Measurements from ENCODE around the gene MEMO1. TPM values are rescaled to one million over a fixed set of nuclear protein-coding genes. Genes with fewer than 3 reads are reported as not detected.

MEMO1 gene
- total RNA-seq, 1 experiment from 2014 or later = 44.4 TPM

DNA sequence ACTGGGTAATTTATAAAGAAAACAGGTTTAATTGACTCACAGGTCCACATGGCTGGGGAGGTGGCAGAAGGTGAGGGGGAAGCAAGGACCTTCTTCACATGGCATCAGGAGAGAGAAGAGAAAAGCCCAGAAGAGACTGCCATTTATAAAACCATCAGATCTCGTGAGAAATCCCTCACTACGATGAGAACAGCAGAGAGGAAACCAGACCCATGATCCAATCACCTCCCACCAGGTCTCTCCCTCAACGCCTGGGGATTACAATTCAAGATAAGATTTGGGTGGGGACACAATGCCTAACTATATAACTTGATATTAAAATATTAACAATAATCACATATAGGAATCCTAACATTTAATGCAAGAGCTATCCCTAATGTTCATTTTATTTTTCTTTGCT, 31.8 kb downstream of the MEMO1 start (continued):
- TF ChIP-seq, protein P1, sequence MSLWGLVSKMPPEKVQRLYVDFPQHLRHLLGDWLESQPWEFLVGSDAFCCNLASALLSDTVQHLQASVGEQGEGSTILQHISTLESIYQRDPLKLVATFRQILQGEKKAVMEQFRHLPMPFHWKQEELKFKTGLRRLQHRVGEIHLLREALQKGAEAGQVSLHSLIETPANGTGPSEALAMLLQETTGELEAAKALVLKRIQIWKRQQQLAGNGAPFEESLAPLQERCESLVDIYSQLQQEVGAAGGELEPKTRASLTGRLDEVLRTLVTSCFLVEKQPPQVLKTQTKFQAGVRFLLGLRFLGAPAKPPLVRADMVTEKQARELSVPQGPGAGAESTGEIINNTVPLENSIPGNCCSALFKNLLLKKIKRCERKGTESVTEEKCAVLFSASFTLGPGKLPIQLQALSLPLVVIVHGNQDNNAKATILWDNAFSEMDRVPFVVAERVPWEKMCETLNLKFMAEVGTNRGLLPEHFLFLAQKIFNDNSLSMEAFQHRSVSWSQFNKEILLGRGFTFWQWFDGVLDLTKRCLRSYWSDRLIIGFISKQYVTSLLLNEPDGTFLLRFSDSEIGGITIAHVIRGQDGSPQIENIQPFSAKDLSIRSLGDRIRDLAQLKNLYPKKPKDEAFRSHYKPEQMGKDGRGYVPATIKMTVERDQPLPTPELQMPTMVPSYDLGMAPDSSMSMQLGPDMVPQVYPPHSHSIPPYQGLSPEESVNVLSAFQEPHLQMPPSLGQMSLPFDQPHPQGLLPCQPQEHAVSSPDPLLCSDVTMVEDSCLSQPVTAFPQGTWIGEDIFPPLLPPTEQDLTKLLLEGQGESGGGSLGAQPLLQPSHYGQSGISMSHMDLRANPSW (CRISPR knock-in tag; conservative IDR thresholded peaks at IDR 0.05; ENCODE audit: low read depth) = no peak
- no peak for TF ChIP-seq TEAD4 (CRISPR knock-in tag; IDR thresholded peaks at IDR 0.05)

DNA sequence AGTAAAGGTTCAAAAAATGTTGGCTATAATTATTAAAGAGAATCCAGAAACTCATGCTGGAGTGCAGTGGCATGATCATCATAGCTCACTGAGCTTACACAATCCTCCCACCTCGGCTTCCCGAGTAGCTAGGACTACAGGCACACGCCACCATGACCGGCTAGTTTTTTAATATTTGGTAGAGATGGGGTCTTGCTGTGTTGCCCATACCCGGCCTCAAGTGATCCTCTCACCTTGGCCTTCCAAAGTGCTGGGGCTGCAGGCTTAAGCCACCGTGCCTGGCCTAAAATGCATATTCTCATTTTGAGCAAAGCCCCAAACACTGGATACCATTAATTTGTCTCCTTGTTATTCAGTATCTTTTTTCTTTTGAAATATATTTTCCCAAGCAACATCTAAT, 32.4 kb downstream of the MEMO1 start:
- Mint-ChIP-seq H3K4me3 (no peak overlapping the region), H3K36me3 (no peaks in the 10 kb centered on the region), H3K27ac (no peak overlapping the region), H3K4me1 (peaks cover 16% of the 10 kb centered on the region), H3K27me3 (ENCODE audit: low read depth) (no peaks in the 10 kb centered on the region), H3K9me3 (no peaks in the 10 kb centered on the region)
- no peak for ATAC-seq
- TF ChIP-seq ZNF121 (CRISPR knock-in tag; IDR thresholded peaks at IDR 0.05) (peak; percentile 51; the same call in 1 of the 2 replicates), PRRX2 (CRISPR knock-in tag; IDR thresholded peaks at IDR 0.05) (no peak)
- TF ChIP-seq, protein P2, sequence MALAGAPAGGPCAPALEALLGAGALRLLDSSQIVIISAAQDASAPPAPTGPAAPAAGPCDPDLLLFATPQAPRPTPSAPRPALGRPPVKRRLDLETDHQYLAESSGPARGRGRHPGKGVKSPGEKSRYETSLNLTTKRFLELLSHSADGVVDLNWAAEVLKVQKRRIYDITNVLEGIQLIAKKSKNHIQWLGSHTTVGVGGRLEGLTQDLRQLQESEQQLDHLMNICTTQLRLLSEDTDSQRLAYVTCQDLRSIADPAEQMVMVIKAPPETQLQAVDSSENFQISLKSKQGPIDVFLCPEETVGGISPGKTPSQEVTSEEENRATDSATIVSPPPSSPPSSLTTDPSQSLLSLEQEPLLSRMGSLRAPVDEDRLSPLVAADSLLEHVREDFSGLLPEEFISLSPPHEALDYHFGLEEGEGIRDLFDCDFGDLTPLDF (CRISPR knock-in tag; IDR thresholded peaks at IDR 0.05) = no peak
- TF ChIP-seq, protein P3, sequence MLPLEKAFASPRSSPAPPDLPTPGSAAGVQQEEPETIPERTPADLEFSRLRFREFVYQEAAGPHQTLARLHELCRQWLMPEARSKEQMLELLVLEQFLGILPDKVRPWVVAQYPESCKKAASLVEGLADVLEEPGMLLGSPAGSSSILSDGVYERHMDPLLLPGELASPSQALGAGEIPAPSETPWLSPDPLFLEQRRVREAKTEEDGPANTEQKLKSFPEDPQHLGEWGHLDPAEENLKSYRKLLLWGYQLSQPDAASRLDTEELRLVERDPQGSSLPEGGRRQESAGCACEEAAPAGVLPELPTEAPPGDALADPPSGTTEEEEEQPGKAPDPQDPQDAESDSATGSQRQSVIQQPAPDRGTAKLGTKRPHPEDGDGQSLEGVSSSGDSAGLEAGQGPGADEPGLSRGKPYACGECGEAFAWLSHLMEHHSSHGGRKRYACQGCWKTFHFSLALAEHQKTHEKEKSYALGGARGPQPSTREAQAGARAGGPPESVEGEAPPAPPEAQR (CRISPR knock-in tag; IDR thresholded peaks at IDR 0.05) = no peak
- no peak for DNase-seq (ENCODE audit: low spot score)
- ChIA-PET CTCF (no interaction called here), POLR2A (no interaction called here)

DNA sequence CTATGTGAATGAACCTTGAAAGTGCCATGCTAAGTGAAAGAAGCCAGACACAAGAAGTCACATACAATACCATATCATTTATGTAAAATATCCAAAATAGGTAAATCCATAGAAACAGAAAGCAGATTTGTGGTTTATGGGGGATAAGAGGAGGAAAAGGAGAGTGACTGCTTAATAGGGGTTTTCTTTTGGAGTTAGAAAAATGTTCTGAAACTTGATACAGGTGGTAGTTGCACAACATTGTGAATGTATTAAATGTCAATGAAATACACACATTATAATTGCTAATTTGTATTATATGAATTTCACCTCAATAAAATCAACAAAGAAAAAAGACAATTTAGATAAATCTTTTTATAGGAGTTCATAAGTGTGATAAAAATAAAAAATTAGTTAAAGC, 37.1 kb downstream of the MEMO1 start:
- Mint-ChIP-seq H3K4me1 (no peaks in the 10 kb centered on the region), H3K27me3 (ENCODE audit: low read depth) (no peaks in the 10 kb centered on the region), H3K27ac (no peak overlapping the region), H3K4me3 (no peak overlapping the region), H3K9me3 (no peaks in the 10 kb centered on the region), H3K36me3 (no peaks in the 10 kb centered on the region)
- no peak for ATAC-seq
- POLR2A ChIA-PET = no interaction called here
- CTCF ChIA-PET = no interaction called here
- no peak for TF ChIP-seq CBFB (CRISPR knock-in tag; IDR thresholded peaks at IDR 0.05; ENCODE audit: low read depth)
- no peak for TF ChIP-seq HMGA2 (CRISPR knock-in tag; IDR thresholded peaks at IDR 0.05)
- TF ChIP-seq ZNF423 (CRISPR knock-in tag; IDR thresholded peaks at IDR 0.05) = no peak
- no peak for DNase-seq (ENCODE audit: low spot score)

DNA sequence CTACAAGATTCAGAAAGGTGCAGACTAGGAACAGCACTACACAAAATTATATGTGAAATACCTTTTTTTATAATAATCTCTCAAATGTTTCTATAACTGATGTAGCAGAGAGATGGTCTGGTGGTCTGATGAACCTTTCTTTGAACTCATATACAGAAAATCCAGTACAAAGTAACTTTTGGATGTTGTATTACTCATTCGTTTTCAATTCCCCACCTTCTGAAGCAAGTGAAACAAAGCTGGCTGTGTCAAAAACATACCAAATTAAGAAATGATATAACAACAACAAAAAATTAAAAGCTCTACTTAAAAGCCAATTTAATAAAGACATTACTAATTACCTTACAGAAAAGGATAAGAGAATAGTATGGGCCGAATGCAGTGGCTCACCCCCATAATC, 38.7 kb downstream of the MEMO1 start:
- ChIA-PET POLR2A (no interaction called here), CTCF (no interaction called here)
- TF ChIP-seq, protein P4, sequence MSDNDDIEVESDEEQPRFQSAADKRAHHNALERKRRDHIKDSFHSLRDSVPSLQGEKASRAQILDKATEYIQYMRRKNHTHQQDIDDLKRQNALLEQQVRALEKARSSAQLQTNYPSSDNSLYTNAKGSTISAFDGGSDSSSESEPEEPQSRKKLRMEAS (CRISPR knock-in tag; IDR thresholded peaks at IDR 0.05) = no peak
- TF ChIP-seq, protein P5, sequence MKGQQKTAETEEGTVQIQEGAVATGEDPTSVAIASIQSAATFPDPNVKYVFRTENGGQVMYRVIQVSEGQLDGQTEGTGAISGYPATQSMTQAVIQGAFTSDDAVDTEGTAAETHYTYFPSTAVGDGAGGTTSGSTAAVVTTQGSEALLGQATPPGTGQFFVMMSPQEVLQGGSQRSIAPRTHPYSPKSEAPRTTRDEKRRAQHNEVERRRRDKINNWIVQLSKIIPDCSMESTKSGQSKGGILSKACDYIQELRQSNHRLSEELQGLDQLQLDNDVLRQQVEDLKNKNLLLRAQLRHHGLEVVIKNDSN (CRISPR knock-in tag; IDR thresholded peaks at IDR 0.05) = no peak
- TF ChIP-seq, protein P6, sequence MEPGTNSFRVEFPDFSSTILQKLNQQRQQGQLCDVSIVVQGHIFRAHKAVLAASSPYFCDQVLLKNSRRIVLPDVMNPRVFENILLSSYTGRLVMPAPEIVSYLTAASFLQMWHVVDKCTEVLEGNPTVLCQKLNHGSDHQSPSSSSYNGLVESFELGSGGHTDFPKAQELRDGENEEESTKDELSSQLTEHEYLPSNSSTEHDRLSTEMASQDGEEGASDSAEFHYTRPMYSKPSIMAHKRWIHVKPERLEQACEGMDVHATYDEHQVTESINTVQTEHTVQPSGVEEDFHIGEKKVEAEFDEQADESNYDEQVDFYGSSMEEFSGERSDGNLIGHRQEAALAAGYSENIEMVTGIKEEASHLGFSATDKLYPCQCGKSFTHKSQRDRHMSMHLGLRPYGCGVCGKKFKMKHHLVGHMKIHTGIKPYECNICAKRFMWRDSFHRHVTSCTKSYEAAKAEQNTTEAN (CRISPR knock-in tag; IDR thresholded peaks at IDR 0.05) = no peak
- TF ChIP-seq, protein P7, sequence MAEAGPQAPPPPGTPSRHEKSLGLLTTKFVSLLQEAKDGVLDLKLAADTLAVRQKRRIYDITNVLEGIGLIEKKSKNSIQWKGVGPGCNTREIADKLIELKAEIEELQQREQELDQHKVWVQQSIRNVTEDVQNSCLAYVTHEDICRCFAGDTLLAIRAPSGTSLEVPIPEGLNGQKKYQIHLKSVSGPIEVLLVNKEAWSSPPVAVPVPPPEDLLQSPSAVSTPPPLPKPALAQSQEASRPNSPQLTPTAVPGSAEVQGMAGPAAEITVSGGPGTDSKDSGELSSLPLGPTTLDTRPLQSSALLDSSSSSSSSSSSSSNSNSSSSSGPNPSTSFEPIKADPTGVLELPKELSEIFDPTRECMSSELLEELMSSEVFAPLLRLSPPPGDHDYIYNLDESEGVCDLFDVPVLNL (CRISPR knock-in tag; IDR thresholded peaks at IDR 0.05; ENCODE audit: borderline replicate concordance, low read depth) = no peak
- TF ChIP-seq FOXJ3 (CRISPR knock-in tag; IDR thresholded peaks at IDR 0.05; ENCODE audit: borderline replicate concordance) (no peak), ZBTB21 (CRISPR knock-in tag; IDR thresholded peaks at IDR 0.05; ENCODE audit: borderline replicate concordance) (no peak), ZNF232 (CRISPR knock-in tag; IDR thresholded peaks at IDR 0.05) (no peak), NFYB (CRISPR knock-in tag; conservative IDR thresholded peaks at IDR 0.05; ENCODE audit: low read depth) (no peak)
- TF ChIP-seq, protein P8, sequence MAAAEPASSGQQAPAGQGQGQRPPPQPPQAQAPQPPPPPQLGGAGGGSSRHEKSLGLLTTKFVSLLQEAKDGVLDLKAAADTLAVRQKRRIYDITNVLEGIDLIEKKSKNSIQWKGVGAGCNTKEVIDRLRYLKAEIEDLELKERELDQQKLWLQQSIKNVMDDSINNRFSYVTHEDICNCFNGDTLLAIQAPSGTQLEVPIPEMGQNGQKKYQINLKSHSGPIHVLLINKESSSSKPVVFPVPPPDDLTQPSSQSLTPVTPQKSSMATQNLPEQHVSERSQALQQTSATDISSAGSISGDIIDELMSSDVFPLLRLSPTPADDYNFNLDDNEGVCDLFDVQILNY (CRISPR knock-in tag; IDR thresholded peaks at IDR 0.05) = no peak
- no peak overlapping the region for H3K4me3 Mint-ChIP-seq
- H3K36me3 Mint-ChIP-seq = no peaks in the 10 kb centered on the region
- no peaks in the 10 kb centered on the region for H3K4me1 Mint-ChIP-seq
- DNase-seq (ENCODE audit: low spot score) = no peak
- H3K27me3 Mint-ChIP-seq (ENCODE audit: low read depth) = no peaks in the 10 kb centered on the region
- ATAC-seq = no peak
- no peak overlapping the region; the same call in 1 of the 2 replicates for H3K27ac Mint-ChIP-seq
- H3K9me3 Mint-ChIP-seq = no peaks in the 10 kb centered on the region

Measured in WTC11 (cell line).